HCT116 (cell line): ENCODE measurements around the gene TANC1. TPM values are rescaled to one million over a fixed set of nuclear protein-coding genes. Genes with fewer than 3 reads are reported as not detected.

Experiments used
- ATAC-seq: fragments of 200-7000 bp; cut with Tn5 transposase; 2 replicates; pipeline ENCODE4 v1.9.1; 2020; ENCODE audit warnings: mild to moderate bottlenecking, moderate library complexity
- BruUV-seq: library from RNA; stranded (reverse); fragments of 400-500 nt; replicated peaks from 2 replicates; lab custom pipeline; 2021; lab: Mats Ljungman, UMichigan
- CTCF ChIA-PET: fragments of 300-600 bp; sonication (Branson Sonifier 250); formaldehyde crosslinking; loops from one replicate; lab custom pipeline; 2021; ENCODE audit warnings: antibody characterized with exemption; lab: Charles Lee
- POLR2A ChIA-PET: fragments of 300-600, 350-600 bp; sonication (Branson Sonifier 250); formaldehyde crosslinking; loops from one replicate; lab custom pipeline; 2021; ENCODE audit warnings: antibody characterized with exemption; lab: Charles Lee
- RAD21 ChIA-PET, 2 experiments: fragments of 300-600 bp; sonication (Branson Sonifier 250); formaldehyde crosslinking; loops; one replicate each; lab custom pipeline; 2023; ENCODE audit warnings: low total read pairs in 2 of 2; ENCODE audit not compliant: uncharacterized antibody in 2 of 2, unreplicated experiment in 2 of 2, low non-redundant PET in 1 of 2; lab: Charles Lee
- DNase-seq: peaks from one replicate; pipeline ENCODE4 v3.0.0-alpha.2; 2010; ENCODE audit warnings: low read depth, low spot score
- H2AFZ ChIP-seq: fragments of 200-600 bp; shearing (Covaris generic), sonication (generic); 2 replicates; pipeline ENCODE4 v1.6.1; 2017; ENCODE audit warnings: low read depth, mixed run types, mixed read lengths, antibody characterized with exemption, low read length; ENCODE audit not compliant: poor library complexity, severe bottlenecking
- H3K27ac ChIP-seq: 2 replicates; pipeline ENCODE4 v1.5.1; 2012; ENCODE audit warnings: low read depth, low read length
- H3K27me3 ChIP-seq: fragments of 200-600 bp; sonication (generic); 2 replicates; pipeline ENCODE4 v1.6.1; 2016; ENCODE audit warnings: mixed run types, low read length, mixed read lengths; ENCODE audit not compliant: insufficient read depth
- H3K36me3 ChIP-seq, 2 experiments: fragments of 200-500 bp in 1 of 2; fragments of 200-600 bp in 1 of 2; sonication (Bioruptor generic) in 1 of 2; sonication (generic) in 1 of 2; 2 replicates each; pipeline versions ENCODE4 v1.5.1 to v1.6.1; 2014 to 2016; ENCODE audit warnings: low read length in 2 of 2, inconsistent platforms in 1 of 2, mixed read lengths in 1 of 2, mixed run types in 1 of 2; ENCODE audit not compliant: insufficient read depth in 2 of 2, control insufficient read depth in 1 of 2
- H3K4me1 ChIP-seq, 2 experiments: fragments of 200-600 bp in 1 of 2; sonication (generic) in 1 of 2; 2 replicates each; pipeline versions ENCODE4 v1.5.1 to v1.6.1; 2012 to 2017; ENCODE audit warnings: low read length in 2 of 2, inconsistent platforms in 1 of 2, mild to moderate bottlenecking in 1 of 2, mixed read lengths in 1 of 2, mixed run types in 1 of 2, moderate library complexity in 1 of 2; ENCODE audit not compliant: insufficient read depth in 2 of 2, control insufficient read depth in 1 of 2
- H3K4me2 ChIP-seq: fragments of 200-600 bp; sonication (generic); 2 replicates; pipeline ENCODE4 v1.6.1; 2017; ENCODE audit warnings: mixed run types, low read length, mixed read lengths
- H3K4me3 ChIP-seq, 2 experiments: fragments of 200-600 bp in 1 of 2; sonication (generic) in 1 of 2; replicated peaks in 1 of 2; 2 replicates each; pipeline ENCODE4 v1.5.1; 2011 to 2016; ENCODE audit warnings: low read length in 2 of 2, control low read depth in 1 of 2, low read depth in 1 of 2, mild to moderate bottlenecking in 1 of 2, mixed read lengths in 1 of 2, mixed run types in 1 of 2
- H3K79me2 ChIP-seq: fragments of 200-600 bp; sonication (generic); 2 replicates; pipeline ENCODE4 v1.6.1; 2017; ENCODE audit warnings: mild to moderate bottlenecking, mixed run types, low read length, moderate library complexity, mixed read lengths; ENCODE audit not compliant: insufficient read depth
- H3K9ac ChIP-seq: fragments of 200-600 bp; sonication (generic); 2 replicates; pipeline ENCODE4 v1.6.1; 2016; ENCODE audit warnings: low read length, mixed read lengths
- H3K9me2 ChIP-seq: fragments of 200-600 bp; sonication (generic), shearing (Covaris generic); 2 replicates; pipeline ENCODE4 v1.6.1; 2017; ENCODE audit warnings: mixed run types, mild to moderate bottlenecking, moderate library complexity; ENCODE audit not compliant: insufficient read depth
- H3K9me3 ChIP-seq, 2 experiments: fragments of 200-500 bp in 1 of 2; fragments of 200-600 bp in 1 of 2; sonication (Bioruptor generic) in 1 of 2; sonication (generic) in 1 of 2; 2 replicates each; pipeline ENCODE4 v1.6.1; 2014 to 2017; ENCODE audit warnings: low read length in 2 of 2, mixed read lengths in 2 of 2, inconsistent platforms in 1 of 2, low read depth in 1 of 2, mild to moderate bottlenecking in 1 of 2, mixed run types in 1 of 2, moderate library complexity in 1 of 2; ENCODE audit not compliant: control insufficient read depth in 1 of 2, insufficient read depth in 1 of 2
- H4K20me1 ChIP-seq: fragments of 200-600 bp; sonication (generic), shearing (Covaris generic); 2 replicates; pipeline ENCODE4 v1.6.1; 2017; ENCODE audit warnings: mixed run types, mild to moderate bottlenecking, moderate library complexity; ENCODE audit not compliant: insufficient read depth
- CBX3 ChIP-seq: IDR thresholded peaks from 2 replicates; pipeline ENCODE4 v1.6.1; 2012; ENCODE audit warnings: low read depth
- CEBPB ChIP-seq: IDR thresholded peaks from 2 replicates; pipeline ENCODE4 v1.6.1; 2012; ENCODE audit warnings: low read depth
- EZH2phosphoT487 ChIP-seq: fragments of 200-600 bp; IDR thresholded peaks from 2 replicates; pipeline ENCODE4 v1.6.1; 2018; ENCODE audit warnings: antibody characterized with exemption, borderline replicate concordance
- FOSL1 ChIP-seq: IDR thresholded peaks from 2 replicates; pipeline ENCODE4 v1.6.1; 2012; ENCODE audit warnings: low read depth
- JUND ChIP-seq: IDR thresholded peaks from 2 replicates; pipeline ENCODE4 v1.6.1; 2012
- MAX ChIP-seq: IDR thresholded peaks from 2 replicates; pipeline ENCODE4 v1.6.1; 2012
- POLR2A ChIP-seq: IDR thresholded peaks from 2 replicates; pipeline ENCODE4 v1.7.0; 2011; ENCODE audit warnings: borderline replicate concordance; ENCODE audit not compliant: insufficient read depth, insufficient read length; ENCODE audit errors: extremely low read depth
- POLR2AphosphoS5 ChIP-seq: IDR thresholded peaks from 2 replicates; pipeline ENCODE4 v1.6.1; 2011; ENCODE audit warnings: mild to moderate bottlenecking, low read depth, low read length, moderate library complexity
- SP1 ChIP-seq: IDR thresholded peaks from 2 replicates; pipeline ENCODE4 v1.6.1; 2012; ENCODE audit warnings: low read depth
- SRF ChIP-seq: IDR thresholded peaks from 2 replicates; pipeline ENCODE4 v1.6.1; 2012; ENCODE audit warnings: low read depth
- YY1 ChIP-seq: IDR thresholded peaks from 2 replicates; pipeline ENCODE4 v1.6.1; 2011; ENCODE audit warnings: low read length, low read depth, moderate library complexity, mild to moderate bottlenecking; ENCODE audit not compliant: insufficient replicate concordance; ENCODE audit errors: extremely low read depth
- ZNF274 ChIP-seq: fragments of 200-500 bp; sonication (Bioruptor generic); IDR thresholded peaks from 2 replicates; pipeline ENCODE4 v1.6.1; 2014; ENCODE audit warnings: mild to moderate bottlenecking, low read depth, low read length, inconsistent platforms
- intact Hi-C: fragments of 100-400 bp; cut with micrococcal nuclease; formaldehyde crosslinking; loops from 2 replicates; pipeline ENCODE4 v1.10.0; 2022
- total RNA-seq: library from RNA; stranded (reverse); gene quantifications from one replicate; pipeline ENCODE4 v1.2.1, GENCODE V29; 2021; ENCODE audit not compliant: unreplicated experiment
- TF ChIP-seq, protein P1 (sequence below): IDR thresholded peaks from 2 replicates; pipeline ENCODE4 v1.6.1; 2011; ENCODE audit warnings: mild to moderate bottlenecking, low read length, moderate library complexity; ENCODE audit not compliant: insufficient replicate concordance; ENCODE audit errors: extremely low read depth
- TF ChIP-seq, protein P2 (sequence below): IDR thresholded peaks from 2 replicates; pipeline ENCODE4 v1.6.1; 2012

TANC1 gene
- total RNA-seq, 1 experiment from 2014 or later, result 15.1 TPM

GRCh38 chr2:159225025-159226016, 256.9 kb downstream of the TANC1 start (continued):
- TF ChIP-seq ZNF274, result no peak
- no peak for TF ChIP-seq FOSL1
- TF ChIP-seq MAX, result no peak
- TF ChIP-seq, protein P1, sequence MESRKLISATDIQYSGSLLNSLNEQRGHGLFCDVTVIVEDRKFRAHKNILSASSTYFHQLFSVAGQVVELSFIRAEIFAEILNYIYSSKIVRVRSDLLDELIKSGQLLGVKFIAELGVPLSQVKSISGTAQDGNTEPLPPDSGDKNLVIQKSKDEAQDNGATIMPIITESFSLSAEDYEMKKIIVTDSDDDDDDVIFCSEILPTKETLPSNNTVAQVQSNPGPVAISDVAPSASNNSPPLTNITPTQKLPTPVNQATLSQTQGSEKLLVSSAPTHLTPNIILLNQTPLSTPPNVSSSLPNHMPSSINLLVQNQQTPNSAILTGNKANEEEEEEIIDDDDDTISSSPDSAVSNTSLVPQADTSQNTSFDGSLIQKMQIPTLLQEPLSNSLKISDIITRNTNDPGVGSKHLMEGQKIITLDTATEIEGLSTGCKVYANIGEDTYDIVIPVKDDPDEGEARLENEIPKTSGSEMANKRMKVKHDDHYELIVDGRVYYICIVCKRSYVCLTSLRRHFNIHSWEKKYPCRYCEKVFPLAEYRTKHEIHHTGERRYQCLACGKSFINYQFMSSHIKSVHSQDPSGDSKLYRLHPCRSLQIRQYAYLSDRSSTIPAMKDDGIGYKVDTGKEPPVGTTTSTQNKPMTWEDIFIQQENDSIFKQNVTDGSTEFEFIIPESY, result no peak
- TF ChIP-seq POLR2A, result no peak
- TF ChIP-seq EZH2phosphoT487, result no peak
- TF ChIP-seq CEBPB, result no peak
- no peak for TF ChIP-seq POLR2AphosphoS5
- TF ChIP-seq, protein P2, sequence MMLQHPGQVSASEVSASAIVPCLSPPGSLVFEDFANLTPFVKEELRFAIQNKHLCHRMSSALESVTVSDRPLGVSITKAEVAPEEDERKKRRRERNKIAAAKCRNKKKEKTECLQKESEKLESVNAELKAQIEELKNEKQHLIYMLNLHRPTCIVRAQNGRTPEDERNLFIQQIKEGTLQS, result no peak
- no peak for TF ChIP-seq CBX3
- TF ChIP-seq SP1, result no peak

- no peak overlapping the region for H3K9ac ChIP-seq
- peaks cover 0 to under 1% of the 10 kb centered on the region in 2 experiments; a peak in 2 of 4 replicates for H3K36me3 ChIP-seq
- H3K27me3 ChIP-seq, result no peaks in the 10 kb centered on the region
- no peak overlapping the region for H3K4me3 ChIP-seq
- RAD21 ChIA-PET, result interaction anchor here in 1 of 2 experiments (0.6 kb wide), 1 partner anchor 50 kb away, joined by 5 read pairs; no protein-coding TSS in a partner anchor
- no TSS peak for BruUV-seq
- no peaks in the 10 kb centered on the region for H3K79me2 ChIP-seq
- no peak overlapping the region for H3K27ac ChIP-seq
- no peaks in the 10 kb centered on the region for H3K9me3 ChIP-seq
- TF ChIP-seq, protein P1, result no peak
- TF ChIP-seq ZNF274 (no peak), MAX (no peak), JUND (no peak), SRF (no peak), YY1 (no peak), SP1 (peak; percentile 21; the same call in 1 of the 2 replicates), FOSL1 (peak; percentile 20), POLR2A (no peak)
- TF ChIP-seq, all 23 proteins: peak for 2
- H3K4me1 ChIP-seq, result peaks cover 6 to 13% of the 10 kb centered on the region in 2 experiments; a peak in 3 of 4 replicates
- POLR2A ChIA-PET, result no interaction called here
- H3K4me2 ChIP-seq, result peak overlapping the region; percentile 15; the same call in 1 of the 2 replicates
- CTCF ChIA-PET, result interaction anchor here (1.0 kb wide), 1 partner anchor 742 kb away, joined by 3 read pairs; no protein-coding TSS in a partner anchor
- intact Hi-C loops, result no loop called here
- ATAC-seq (peak; percentile 76), DNase-seq (peak; percentile 29)
- H3K9me2 ChIP-seq, result no peaks in the 10 kb centered on the region
- H2AFZ ChIP-seq, result no peak overlapping the region
- H4K20me1 ChIP-seq, result no peaks in the 10 kb centered on the region
Observed at GRCh38 chr2:159226059-159226461, 257.6 kb downstream of the TANC1 start.
